ENCODE data around the gene PSME3IP1. TPM values are rescaled to one million over a fixed set of nuclear protein-coding genes. Genes with fewer than 3 reads are reported as not detected.

Gene PSME3IP1
- total RNA-seq, 1 donor from 2014 or later, result 56.3 TPM

DNA sequence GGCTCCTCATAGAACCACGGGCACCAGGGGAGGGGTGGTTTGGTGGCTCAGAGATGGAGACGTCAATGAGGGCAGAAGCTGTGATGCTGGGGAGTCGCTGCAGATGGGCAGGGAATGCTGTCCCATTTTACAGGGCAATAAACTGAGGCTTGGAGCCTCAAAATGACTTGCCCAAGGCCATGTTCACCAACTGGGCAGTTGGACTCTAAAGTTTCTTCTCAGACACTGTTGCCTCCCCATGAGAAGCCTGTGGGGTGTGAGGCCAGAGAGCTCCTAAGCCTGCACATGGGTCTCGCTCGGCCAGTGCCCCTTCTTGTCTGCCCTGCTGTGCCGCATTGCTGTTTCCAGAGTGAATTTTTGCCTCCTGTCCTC lies 54.9 kb downstream of the PSME3IP1 start:
- Histone ChIP-seq H3K27ac (replicated peaks) (no peak overlapping the region), H3K27me3 (ENCODE audit: low read depth) (no peaks in the 10 kb centered on the region), H3K4me1 (peaks cover 5% of the 10 kb centered on the region), H3K4me3 (no peak overlapping the region), H3K36me3 (no peaks in the 10 kb centered on the region), H3K9me3 (replicated peaks) (no peaks in the 10 kb centered on the region)
- TF ChIP-seq, protein P1, sequence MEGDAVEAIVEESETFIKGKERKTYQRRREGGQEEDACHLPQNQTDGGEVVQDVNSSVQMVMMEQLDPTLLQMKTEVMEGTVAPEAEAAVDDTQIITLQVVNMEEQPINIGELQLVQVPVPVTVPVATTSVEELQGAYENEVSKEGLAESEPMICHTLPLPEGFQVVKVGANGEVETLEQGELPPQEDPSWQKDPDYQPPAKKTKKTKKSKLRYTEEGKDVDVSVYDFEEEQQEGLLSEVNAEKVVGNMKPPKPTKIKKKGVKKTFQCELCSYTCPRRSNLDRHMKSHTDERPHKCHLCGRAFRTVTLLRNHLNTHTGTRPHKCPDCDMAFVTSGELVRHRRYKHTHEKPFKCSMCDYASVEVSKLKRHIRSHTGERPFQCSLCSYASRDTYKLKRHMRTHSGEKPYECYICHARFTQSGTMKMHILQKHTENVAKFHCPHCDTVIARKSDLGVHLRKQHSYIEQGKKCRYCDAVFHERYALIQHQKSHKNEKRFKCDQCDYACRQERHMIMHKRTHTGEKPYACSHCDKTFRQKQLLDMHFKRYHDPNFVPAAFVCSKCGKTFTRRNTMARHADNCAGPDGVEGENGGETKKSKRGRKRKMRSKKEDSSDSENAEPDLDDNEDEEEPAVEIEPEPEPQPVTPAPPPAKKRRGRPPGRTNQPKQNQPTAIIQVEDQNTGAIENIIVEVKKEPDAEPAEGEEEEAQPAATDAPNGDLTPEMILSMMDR (IDR thresholded peaks at IDR 0.05; ENCODE audit: borderline replicate concordance), result no peak
- intact Hi-C loops (cut with micrococcal nuclease), result no loop called here
- no peak for DNase-seq

DNA sequence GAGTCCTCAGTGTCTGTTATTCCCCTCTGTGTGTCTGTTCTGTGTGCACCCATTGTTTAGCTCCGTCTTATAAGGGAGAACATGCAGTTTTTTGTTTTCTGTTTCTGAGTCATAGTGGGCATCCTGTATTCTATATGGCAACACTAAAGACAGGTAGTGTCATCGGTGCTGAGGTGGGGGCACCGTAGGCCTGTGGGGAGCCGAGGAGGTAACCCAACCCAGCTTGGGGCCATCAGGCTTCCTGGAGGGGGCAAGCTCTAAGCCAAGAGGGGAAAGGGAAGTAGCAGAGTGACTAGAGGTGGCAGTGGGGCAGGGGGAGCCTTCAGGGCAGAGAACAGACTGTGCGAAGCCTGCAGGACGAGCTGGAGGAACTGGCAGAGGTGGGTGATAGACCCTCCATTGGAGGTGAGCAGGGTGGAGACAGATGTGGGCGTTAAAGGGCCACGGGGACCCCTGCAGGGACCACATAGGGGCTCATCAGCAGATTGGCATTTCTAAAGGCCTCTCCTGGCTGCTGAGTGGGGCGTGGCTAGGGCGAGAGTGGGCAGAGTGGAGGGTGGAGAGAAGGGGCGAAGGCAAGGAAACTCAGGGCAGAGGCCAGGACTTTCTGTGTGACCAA lies 57.0 kb downstream of the PSME3IP1 start:
- no peak for DNase-seq
- Histone ChIP-seq H3K27me3 (ENCODE audit: low read depth) (no peaks in the 10 kb centered on the region), H3K36me3 (peaks cover 5% of the 10 kb centered on the region), H3K4me3 (no peak overlapping the region), H3K9me3 (replicated peaks) (no peaks in the 10 kb centered on the region), H3K4me1 (peaks cover 5% of the 10 kb centered on the region), H3K27ac (replicated peaks) (no peak overlapping the region)
- TF ChIP-seq, protein P1 (IDR thresholded peaks at IDR 0.05; ENCODE audit: borderline replicate concordance), result no peak
- intact Hi-C loops (cut with micrococcal nuclease), result no loop called here

DNA sequence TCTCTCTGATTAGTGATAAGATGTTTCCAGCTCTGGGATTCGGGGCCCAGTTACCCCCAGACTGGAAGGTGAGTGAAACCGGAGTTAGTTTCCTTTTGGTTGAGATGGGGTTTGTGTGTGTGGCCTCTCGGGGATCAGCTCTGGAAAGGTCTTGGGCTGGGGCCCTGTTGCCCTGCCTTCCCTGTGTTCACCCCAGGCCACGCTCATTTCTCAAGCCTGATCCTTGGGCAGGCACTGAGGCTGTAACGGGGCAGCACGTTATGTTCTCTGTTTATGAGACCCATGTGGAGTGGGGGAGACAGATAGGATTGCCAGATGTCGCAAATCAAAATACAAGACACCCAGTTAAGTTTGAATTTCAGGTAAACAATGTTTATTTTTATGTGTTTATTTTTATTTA lies 58.0 kb downstream of the PSME3IP1 start:
- Histone ChIP-seq H3K36me3 (peaks cover 5% of the 10 kb centered on the region), H3K9me3 (replicated peaks) (no peaks in the 10 kb centered on the region), H3K4me3 (no peak overlapping the region), H3K4me1 (peaks cover 5% of the 10 kb centered on the region), H3K27me3 (ENCODE audit: low read depth) (no peaks in the 10 kb centered on the region), H3K27ac (replicated peaks) (no peak overlapping the region)
- intact Hi-C loops (cut with micrococcal nuclease), result no loop called here
- TF ChIP-seq, protein P1 (IDR thresholded peaks at IDR 0.05; ENCODE audit: borderline replicate concordance), result no peak
- DNase-seq, result no peak

DNA sequence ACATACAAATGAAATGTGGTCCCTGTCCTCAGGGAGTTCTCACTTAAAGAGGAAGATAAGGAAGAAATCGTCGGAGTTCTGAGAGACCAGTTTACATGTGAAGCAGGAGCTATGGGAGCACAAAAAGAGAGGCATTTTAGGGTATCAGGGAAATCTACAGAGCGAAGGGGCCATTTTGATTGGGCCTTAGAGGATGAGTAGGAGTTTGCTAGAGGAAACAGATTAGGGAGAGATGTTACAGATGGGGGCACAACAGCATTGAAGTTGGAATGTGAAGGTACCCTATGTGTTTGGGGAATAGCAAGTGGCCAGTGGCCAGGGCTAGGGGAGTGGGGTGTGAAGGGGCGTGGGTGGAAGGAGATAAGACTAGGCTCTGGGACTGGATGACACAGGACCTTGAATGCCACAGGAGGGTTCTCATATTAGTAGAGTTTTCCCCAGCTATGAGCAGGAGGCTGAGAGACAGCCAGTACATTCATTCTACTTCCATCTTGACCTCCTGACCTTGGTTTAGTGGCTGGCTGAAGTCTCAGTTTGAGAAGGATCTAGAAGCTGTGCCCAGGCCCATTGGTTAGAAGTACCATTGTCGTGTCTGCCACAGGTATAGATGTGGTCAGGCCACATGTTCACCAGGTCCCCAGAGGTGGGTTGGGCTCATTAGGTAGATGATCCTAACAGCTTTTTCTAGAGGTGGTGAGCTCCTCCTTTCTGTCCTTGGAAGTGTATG lies 58.6 kb downstream of the PSME3IP1 start:
- peaks cover under 1% of the 10 kb centered on the region for H3K4me1 ChIP-seq
- intact Hi-C loops (cut with micrococcal nuclease), result no loop called here
- no peak overlapping the region for H3K4me3 ChIP-seq
- DNase-seq, result no peak
- H3K27me3 ChIP-seq (ENCODE audit: low read depth), result no peaks in the 10 kb centered on the region
- H3K36me3 ChIP-seq, result peaks cover 5% of the 10 kb centered on the region
- TF ChIP-seq, protein P1 (IDR thresholded peaks at IDR 0.05; ENCODE audit: borderline replicate concordance), result no peak
- no peak overlapping the region for H3K27ac ChIP-seq (replicated peaks)
- no peaks in the 10 kb centered on the region for H3K9me3 ChIP-seq (replicated peaks)

DNA sequence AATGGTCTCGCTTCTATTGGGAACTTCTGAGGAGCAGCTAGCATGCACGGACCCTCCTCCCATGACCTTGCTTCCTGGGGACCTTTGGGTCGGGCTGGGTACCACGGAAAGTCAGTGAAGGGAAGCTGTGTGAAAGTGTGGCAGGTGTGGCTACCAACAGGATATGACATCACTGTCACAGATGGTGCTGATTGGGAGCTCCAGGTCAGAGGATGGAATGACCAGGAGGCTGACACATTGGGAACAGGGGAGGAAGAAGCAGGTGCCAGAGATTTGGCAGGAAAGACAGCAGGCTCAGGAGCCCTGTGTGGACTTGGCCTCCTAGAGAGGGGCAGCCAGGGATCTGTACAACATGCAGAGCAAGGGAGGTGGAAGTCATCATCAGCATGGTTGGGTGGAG lies 59.4 kb downstream of the PSME3IP1 start:
- no peak overlapping the region for H3K4me3 ChIP-seq
- H3K27me3 ChIP-seq (ENCODE audit: low read depth), result no peaks in the 10 kb centered on the region
- DNase-seq, result no peak
- H3K4me1 ChIP-seq, result no peaks in the 10 kb centered on the region
- no peak overlapping the region for H3K27ac ChIP-seq (replicated peaks)
- TF ChIP-seq, protein P1 (IDR thresholded peaks at IDR 0.05; ENCODE audit: borderline replicate concordance), result no peak
- H3K36me3 ChIP-seq, result peaks cover 13% of the 10 kb centered on the region
- no peaks in the 10 kb centered on the region for H3K9me3 ChIP-seq (replicated peaks)
- intact Hi-C loops (cut with micrococcal nuclease), result no loop called here
